Large intestine (tissue), 3 donors: ENCODE measurements around the gene PARD3. TPM values are rescaled to one million over a fixed set of nuclear protein-coding genes. Genes with fewer than 3 reads are reported as not detected.

Experiments used
- DNase-seq, 2 donors: peaks; one replicate each; pipeline versions ENCODE4 v3.0.0 to v3.0.0-alpha.2; 2013
- H3K27ac ChIP-seq: one replicate; pipeline ENCODE4 v1.5.1; 2013; ENCODE audit warnings: low read length
- H3K27me3 ChIP-seq: 2 replicates; pipeline ENCODE4 v1.6.1; 2013; ENCODE audit warnings: low read length; ENCODE audit not compliant: control insufficient read depth, insufficient read depth
- H3K36me3 ChIP-seq: 2 replicates; pipeline ENCODE4 v1.6.1; 2013; ENCODE audit warnings: low read length; ENCODE audit not compliant: control insufficient read depth, insufficient read depth
- H3K4me1 ChIP-seq: one replicate; pipeline ENCODE4 v1.6.1; 2013; ENCODE audit warnings: low read length; ENCODE audit not compliant: control insufficient read depth, insufficient read depth
- H3K4me3 ChIP-seq: one replicate; pipeline ENCODE4 v1.5.1; 2013; ENCODE audit warnings: low read length
- H3K9me3 ChIP-seq: one replicate; pipeline ENCODE4 v1.6.1; 2013; ENCODE audit warnings: mild to moderate bottlenecking, low read depth, low read length, moderate library complexity; ENCODE audit not compliant: control insufficient read depth
- WGBS: methylation state at CpG from one replicate; pipeline ENCODE4 v1.1.5; 2013; ENCODE audit warnings: low lambda C conversion rate; ENCODE audit not compliant: insufficient coverage; 5-methylcytosine and 5-hydroxymethylcytosine counted together
- polyA plus RNA-seq: library from polyadenylated mRNA; unstranded; fragments of 120-200 nt; gene quantifications from one replicate; pipeline ENCODE4 v1.2.1, GENCODE V29; 2013

The PARD3 gene
- polyA plus RNA-seq, 1 donor, result 25.5 TPM

GRCh38 chr10:34768261-34768971 lies 46.7 kb downstream of the PARD3 start:
- DNase-seq, result peak in 1 of 2 donors; percentile 28
- H3K9me3 ChIP-seq, result no peaks in the 10 kb centered on the region
- WGBS, result 72% methylated on average over 5 of the region's 15 CpGs
- H3K27me3 ChIP-seq, result no peaks in the 10 kb centered on the region
- no peaks in the 10 kb centered on the region for H3K4me1 ChIP-seq
- H3K36me3 ChIP-seq, result no peaks in the 10 kb centered on the region
- no peak overlapping the region for H3K4me3 ChIP-seq
- H3K27ac ChIP-seq, result no peak overlapping the region

GRCh38 chr10:34766811-34767494 lies 48.1 kb downstream of the PARD3 start:
- Histone ChIP-seq H3K36me3 (no peaks in the 10 kb centered on the region), H3K4me3 (no peak overlapping the region), H3K27ac (no peak overlapping the region), H3K27me3 (no peaks in the 10 kb centered on the region), H3K4me1 (no peaks in the 10 kb centered on the region), H3K9me3 (no peaks in the 10 kb centered on the region)
- 100% methylated on average over 1 of the region's 12 CpGs for WGBS
- peak in 1 of 2 donors; percentile 23 for DNase-seq

GRCh38 chr10:34766266-34766600 lies 48.9 kb downstream of the PARD3 start:
- Histone ChIP-seq H3K4me1 (no peaks in the 10 kb centered on the region), H3K27ac (no peak overlapping the region), H3K4me3 (no peak overlapping the region), H3K9me3 (no peaks in the 10 kb centered on the region), H3K27me3 (no peaks in the 10 kb centered on the region), H3K36me3 (no peaks in the 10 kb centered on the region)
- DNase-seq, result no peak
- WGBS, result no CpG with 5 or more reads among the region's 1 CpG

DNA sequence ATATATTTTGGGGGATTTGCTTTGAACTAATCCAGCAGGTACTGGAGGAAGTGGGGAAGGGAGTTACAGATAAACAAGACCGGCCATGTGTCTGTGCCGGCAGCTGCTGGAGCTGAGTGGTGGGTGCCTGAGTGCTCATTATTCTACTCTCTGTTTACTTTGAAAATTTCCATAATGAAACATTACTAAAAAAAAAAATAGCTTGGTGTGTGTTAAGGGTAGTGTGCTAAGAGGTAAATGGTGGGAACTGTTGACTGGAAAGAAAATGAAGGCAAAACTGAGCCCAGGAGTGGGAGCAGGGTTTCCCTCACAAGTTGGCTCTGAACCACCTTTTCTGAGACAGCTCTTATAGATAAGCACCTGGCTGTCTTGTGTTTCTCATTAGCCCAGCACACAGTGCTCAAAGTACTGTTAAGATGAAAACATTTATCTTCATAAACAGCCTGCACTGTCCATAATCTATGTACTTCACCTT lies 50.6 kb downstream of the PARD3 start:
- no peak for DNase-seq
- Histone ChIP-seq H3K36me3 (no peaks in the 10 kb centered on the region), H3K9me3 (no peaks in the 10 kb centered on the region), H3K4me3 (no peak overlapping the region), H3K27ac (no peak overlapping the region), H3K27me3 (no peaks in the 10 kb centered on the region), H3K4me1 (no peaks in the 10 kb centered on the region)
- no CpG with 5 or more reads among the region's 2 CpGs for whole genome bisulfite sequencing

DNA sequence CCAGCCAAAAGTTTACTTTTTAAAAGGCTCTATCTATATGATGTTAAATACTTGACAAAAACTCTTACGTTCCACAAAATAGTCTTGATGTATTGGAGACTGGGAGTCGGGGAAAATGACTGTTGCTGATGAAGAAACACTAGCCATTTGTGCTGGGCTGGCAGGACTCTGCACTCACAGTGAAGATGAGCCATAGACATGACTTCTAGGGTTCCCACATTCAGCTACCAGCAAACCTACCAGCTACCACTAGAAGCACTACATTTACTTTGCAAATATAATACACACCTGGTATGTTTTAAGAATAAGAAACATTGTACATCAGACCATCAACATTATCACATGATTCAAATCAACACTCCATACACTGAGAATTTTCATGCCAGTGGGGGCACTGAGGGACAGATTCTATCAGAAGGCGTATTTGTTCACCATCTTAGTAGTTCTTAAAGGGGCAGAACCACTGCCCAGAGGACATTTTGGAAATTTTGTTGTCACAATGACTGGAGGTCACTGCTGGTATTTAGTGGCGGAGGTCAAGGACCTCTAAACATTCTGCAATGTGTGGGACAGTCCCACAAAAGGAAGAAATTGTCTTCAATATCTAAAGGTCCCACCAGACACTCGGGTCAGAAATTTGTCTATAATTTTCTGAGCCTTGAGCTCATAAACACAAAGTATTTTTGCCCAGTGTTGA lies 52.3 kb downstream of the PARD3 start:
- WGBS, result no CpG with 5 or more reads among the region's 5 CpGs
- no peak overlapping the region for H3K4me3 ChIP-seq
- no peak for DNase-seq
- no peaks in the 10 kb centered on the region for H3K9me3 ChIP-seq
- no peak overlapping the region for H3K27ac ChIP-seq
- H3K36me3 ChIP-seq, result no peaks in the 10 kb centered on the region
- no peaks in the 10 kb centered on the region for H3K27me3 ChIP-seq
- H3K4me1 ChIP-seq, result no peaks in the 10 kb centered on the region

DNA sequence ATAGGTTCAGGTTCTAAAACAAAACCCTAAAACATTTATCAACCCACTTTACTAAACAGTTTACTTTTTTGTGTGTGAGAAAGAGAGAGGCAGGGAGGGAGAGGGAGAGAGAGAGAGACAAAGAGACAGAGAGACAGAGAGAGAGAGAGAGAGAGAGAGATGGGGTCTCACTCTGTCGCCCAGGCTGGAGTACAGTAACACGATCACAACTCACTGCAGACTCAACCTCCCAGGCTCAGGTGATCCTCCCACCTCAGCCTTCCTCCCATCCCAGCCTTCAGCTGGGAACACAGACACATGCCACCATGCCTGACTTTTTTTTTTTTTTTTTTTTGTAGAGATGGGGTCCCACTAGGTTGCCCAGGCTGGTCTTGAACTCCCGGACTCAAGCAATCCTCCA lies 52.9 kb downstream of the PARD3 start:
- no peaks in the 10 kb centered on the region for H3K36me3 ChIP-seq
- no peaks in the 10 kb centered on the region for H3K4me1 ChIP-seq
- no peak for DNase-seq
- WGBS, result no CpG with 5 or more reads among the region's 3 CpGs
- H3K27ac ChIP-seq, result no peak overlapping the region
- no peak overlapping the region for H3K4me3 ChIP-seq
- H3K27me3 ChIP-seq, result no peaks in the 10 kb centered on the region
- H3K9me3 ChIP-seq, result no peaks in the 10 kb centered on the region

GRCh38 chr10:34761453-34761852 lies 53.6 kb downstream of the PARD3 start:
- H3K36me3 ChIP-seq, result no peaks in the 10 kb centered on the region
- no peaks in the 10 kb centered on the region for H3K9me3 ChIP-seq
- no peak for DNase-seq
- no CpG with 5 or more reads among the region's 1 CpG for WGBS
- no peaks in the 10 kb centered on the region for H3K4me1 ChIP-seq
- H3K4me3 ChIP-seq, result no peak overlapping the region
- H3K27ac ChIP-seq, result no peak overlapping the region
- no peaks in the 10 kb centered on the region for H3K27me3 ChIP-seq

DNA sequence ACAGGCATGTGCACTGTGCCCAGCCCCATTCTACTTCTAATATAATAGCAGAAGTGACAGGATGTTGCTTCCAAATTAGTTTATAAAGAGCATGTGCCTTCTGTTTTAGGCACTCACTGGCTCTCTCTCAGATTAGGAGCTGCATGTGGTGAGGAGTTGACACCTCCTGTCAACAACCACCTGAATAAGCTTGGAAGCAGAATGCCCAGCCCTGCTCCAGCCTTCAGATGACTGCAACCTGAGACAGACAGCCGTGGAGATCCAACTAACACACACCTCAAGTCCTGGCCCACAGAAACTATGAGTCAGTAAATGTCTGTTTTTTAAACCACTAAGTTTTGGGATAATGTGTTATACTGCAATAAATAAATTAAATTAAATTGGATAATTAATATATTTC lies 54.5 kb downstream of the PARD3 start:
- Histone ChIP-seq H3K4me1 (no peaks in the 10 kb centered on the region), H3K27me3 (no peaks in the 10 kb centered on the region), H3K9me3 (no peaks in the 10 kb centered on the region), H3K27ac (no peak overlapping the region), H3K36me3 (no peaks in the 10 kb centered on the region), H3K4me3 (no peak overlapping the region)
- no peak for DNase-seq
- no CpG with 5 or more reads among the region's 1 CpG for WGBS

DNA sequence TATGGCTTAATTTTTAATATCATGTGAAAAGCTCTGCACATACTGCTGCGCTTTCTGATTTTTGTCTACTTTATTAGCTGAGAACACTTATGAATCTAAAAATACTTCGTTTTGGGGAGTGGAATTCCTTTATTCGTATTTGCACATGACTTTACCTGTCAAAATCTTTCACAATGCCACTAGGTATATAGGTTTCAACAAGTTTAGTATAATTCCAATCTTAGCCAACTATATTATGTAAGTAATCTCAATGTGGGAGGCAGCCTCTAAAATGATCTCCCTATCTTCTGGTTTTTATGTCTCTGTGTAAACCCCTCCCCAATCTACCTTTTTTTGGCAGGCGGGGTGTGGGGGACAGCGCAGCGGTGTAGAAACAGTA lies 55.3 kb downstream of the PARD3 start:
- WGBS, result 93% methylated on average over 2 of the region's 6 CpGs

DNA sequence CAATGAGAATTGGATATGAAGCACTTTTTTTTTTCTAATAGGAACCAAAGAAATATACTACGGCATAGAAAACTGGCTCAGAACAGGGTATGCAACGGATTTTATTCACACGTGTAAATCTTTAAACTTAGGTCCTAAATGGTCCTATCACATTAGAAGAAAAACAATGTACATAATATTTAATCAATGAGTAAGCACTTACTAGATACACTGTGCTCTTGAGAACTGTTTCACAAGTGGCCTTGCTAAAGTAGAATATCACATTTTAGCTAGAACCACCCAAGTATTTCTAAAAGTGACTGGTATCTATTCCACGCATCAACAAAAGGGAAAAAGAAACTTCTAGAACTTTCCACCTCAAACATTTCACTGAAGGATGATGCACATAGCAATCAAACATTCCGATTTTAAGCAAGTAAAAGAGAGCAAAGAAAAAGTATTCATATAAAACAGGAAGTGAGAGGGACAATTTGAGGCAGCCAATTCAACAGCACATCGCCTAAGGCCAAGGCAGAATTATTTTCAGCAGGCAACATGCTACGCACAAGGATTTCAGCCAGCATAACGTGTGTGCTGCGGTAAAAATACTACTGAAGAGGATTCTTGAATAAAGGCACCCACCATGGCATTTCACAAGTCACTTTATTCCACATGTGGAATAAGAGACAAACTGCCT lies 55.8 kb downstream of the PARD3 start:
- H3K4me1 ChIP-seq, result no peaks in the 10 kb centered on the region
- H3K9me3 ChIP-seq, result no peaks in the 10 kb centered on the region
- H3K27ac ChIP-seq, result no peak overlapping the region
- no peak for DNase-seq
- no peaks in the 10 kb centered on the region for H3K36me3 ChIP-seq
- H3K4me3 ChIP-seq, result no peak overlapping the region
- H3K27me3 ChIP-seq, result no peaks in the 10 kb centered on the region
- WGBS, result 100% methylated on average over 2 of the region's 9 CpGs

More for the DNA sequence above, 55.3 kb downstream of the PARD3 start:
- no peak overlapping the region for H3K27ac ChIP-seq
- no peaks in the 10 kb centered on the region for H3K27me3 ChIP-seq
- H3K9me3 ChIP-seq, result no peaks in the 10 kb centered on the region
- H3K4me3 ChIP-seq, result no peak overlapping the region
- no peak for DNase-seq
- no peaks in the 10 kb centered on the region for H3K4me1 ChIP-seq
- H3K36me3 ChIP-seq, result no peaks in the 10 kb centered on the region
